Mesodermal cell (in vitro differentiated cells): ENCODE measurements around the gene SLC35E3.
"Not testable (repeated sequence)": the region's sequence is repeated elsewhere in the genome, so short reads cannot be mapped to it uniquely, and the experiment has no call there.

Experiments
- H3K27ac ChIP-seq: 2 replicates; pipeline ENCODE4 v1.7.0; 2013; ENCODE audit warnings: mild to moderate bottlenecking, low read depth, low read length, moderate library complexity; ENCODE audit not compliant: severe bottlenecking
- H3K36me3 ChIP-seq: 2 replicates; pipeline ENCODE4 v1.7.1; 2013; ENCODE audit warnings: mild to moderate bottlenecking, low read length, moderate library complexity; ENCODE audit not compliant: control insufficient read depth, insufficient read depth
- H3K4me1 ChIP-seq: one replicate; pipeline ENCODE4 v1.7.1; 2013; ENCODE audit warnings: mild to moderate bottlenecking, low read length; ENCODE audit not compliant: insufficient read depth, control insufficient read depth, poor library complexity, severe bottlenecking
- H3K4me3 ChIP-seq: 2 replicates; pipeline ENCODE4 v1.7.0; 2013; ENCODE audit warnings: low read length, control low read depth, mild to moderate bottlenecking; ENCODE audit not compliant: insufficient read depth, poor library complexity, severe bottlenecking; ENCODE audit errors: extremely low read depth
- H3K9me3 ChIP-seq: 2 replicates; pipeline ENCODE4 v1.7.1; 2013; ENCODE audit warnings: mild to moderate bottlenecking, low read length, moderate library complexity; ENCODE audit not compliant: control insufficient read depth
- WGBS, 2 experiments: methylation state at CpG; one replicate each; pipeline ENCODE4 v1.1.5; 2013; ENCODE audit warnings: missing lambda C conversion rate in 2 of 2; ENCODE audit not compliant: insufficient coverage in 2 of 2; 5-methylcytosine and 5-hydroxymethylcytosine counted together

The SLC35E3 gene

GRCh38 chr12:68794653-68795251, 48.8 kb downstream of the SLC35E3 start:
- Histone ChIP-seq H3K36me3 (no peaks in the 10 kb centered on the region), H3K4me3 (no peak overlapping the region), H3K27ac (no peak overlapping the region), H3K9me3 (no peaks in the 10 kb centered on the region), H3K4me1 (no peaks in the 10 kb centered on the region)
- 100% methylated on average over 1 of the region's 3 CpGs for WGBS, 2 experiments

DNA sequence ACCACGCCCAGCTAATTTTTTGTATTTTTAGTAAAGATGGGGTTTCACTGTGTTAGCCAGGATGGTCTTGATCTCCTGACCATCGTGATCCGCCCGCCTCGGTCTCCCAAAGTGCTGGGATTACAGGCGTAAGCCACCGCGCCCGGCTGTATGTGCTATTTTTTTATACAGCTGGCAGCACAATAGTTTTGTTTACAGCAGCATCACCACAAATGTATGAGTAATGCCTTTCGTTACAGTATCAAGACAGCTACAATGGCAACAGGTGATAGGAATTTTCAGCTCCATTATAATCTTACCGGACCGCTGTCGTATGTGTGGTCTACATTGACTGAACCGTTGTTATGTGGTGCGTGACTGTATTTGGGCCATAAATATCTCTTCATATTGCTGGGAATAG, 50.4 kb downstream of the SLC35E3 start:
- H3K4me3 ChIP-seq = no peak overlapping the region
- H3K27ac ChIP-seq = no peak overlapping the region
- H3K9me3 ChIP-seq = no peaks in the 10 kb centered on the region
- H3K4me1 ChIP-seq = no peaks in the 10 kb centered on the region
- no peaks in the 10 kb centered on the region for H3K36me3 ChIP-seq
- WGBS, 2 experiments = 93 to 96% methylated on average over 12 of the region's 15 CpGs

GRCh38 chr12:68798882-68799234, 52.9 kb downstream of the SLC35E3 start:
- WGBS, 2 experiments = no CpG with 5 or more reads among the region's 1 CpG
- Histone ChIP-seq H3K9me3 (no peaks in the 10 kb centered on the region), H3K4me3 (no peak overlapping the region), H3K36me3 (no peaks in the 10 kb centered on the region), H3K4me1 (peaks cover 3% of the 10 kb centered on the region), H3K27ac (no peak overlapping the region)

- no peak overlapping the region for H3K27ac ChIP-seq
- H3K4me3 ChIP-seq = no peak overlapping the region
- WGBS, 2 experiments = 93 to 96% methylated on average over 4 of the region's 5 CpGs
- H3K4me1 ChIP-seq = peaks cover 8% of the 10 kb centered on the region
- no peaks in the 10 kb centered on the region for H3K9me3 ChIP-seq
- H3K36me3 ChIP-seq = no peaks in the 10 kb centered on the region
Observed at GRCh38 chr12:68800294-68800693, 54.3 kb downstream of the SLC35E3 start.

GRCh38 chr12:68801124-68801523, 55.1 kb downstream of the SLC35E3 start:
- WGBS, 2 experiments = 96 to 100% methylated on average over 2 to 3 of the region's 7 CpGs

GRCh38 chr12:68802372-68802745, 56.4 kb downstream of the SLC35E3 start:
- H3K4me1 ChIP-seq, H3K9me3 ChIP-seq, H3K36me3 ChIP-seq, H3K4me3 ChIP-seq, H3K27ac ChIP-seq: not testable (repeated sequence)
- WGBS, 2 experiments = 80 to 88% methylated on average over 1 of the region's 2 CpGs

More at GRCh38 chr12:68801124-68801523, 55.1 kb downstream of the SLC35E3 start:
- not testable (repeated sequence) for H3K9me3 ChIP-seq, H3K36me3 ChIP-seq, H3K4me1 ChIP-seq, H3K27ac ChIP-seq, H3K4me3 ChIP-seq

DNA sequence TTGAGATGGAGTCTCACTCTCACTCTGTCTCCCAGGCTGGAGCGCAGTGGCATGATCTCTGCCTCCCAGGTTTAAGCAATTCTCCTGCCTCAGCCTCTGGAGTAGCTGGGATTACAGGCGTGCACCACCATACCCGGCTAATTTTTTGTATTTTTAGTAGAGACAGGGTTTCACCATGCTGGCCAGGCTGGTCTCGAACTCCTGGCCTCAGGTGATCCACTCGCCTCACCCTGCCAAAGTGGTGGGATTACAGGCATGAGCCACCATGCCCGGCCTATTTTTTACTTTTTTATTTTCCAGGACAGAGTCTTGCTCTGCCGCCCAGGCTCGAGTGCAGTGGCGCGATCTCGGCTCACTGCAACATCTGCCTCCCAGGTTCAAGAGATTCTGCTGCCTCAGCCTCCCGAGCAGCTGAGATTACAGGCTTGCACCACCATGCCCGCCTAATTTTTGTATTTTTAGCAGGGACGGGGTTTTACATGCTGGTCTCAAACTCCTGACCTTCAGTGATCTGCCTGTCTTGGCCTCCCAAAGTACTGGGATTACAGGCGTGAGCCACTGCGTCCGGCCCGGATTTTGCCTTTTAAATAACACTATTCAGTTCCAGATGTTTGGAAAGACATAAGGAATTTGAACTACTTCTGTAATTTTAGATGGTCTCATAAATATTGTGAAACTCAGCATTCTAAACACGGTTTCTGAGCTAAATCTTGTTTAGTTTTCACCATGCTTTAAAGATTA, 57.1 kb downstream of the SLC35E3 start:
- WGBS, 2 experiments = 93 to 96% methylated on average over 14 to 17 of the region's 19 CpGs
- H3K4me3 ChIP-seq, H3K9me3 ChIP-seq: not testable (repeated sequence)

DNA sequence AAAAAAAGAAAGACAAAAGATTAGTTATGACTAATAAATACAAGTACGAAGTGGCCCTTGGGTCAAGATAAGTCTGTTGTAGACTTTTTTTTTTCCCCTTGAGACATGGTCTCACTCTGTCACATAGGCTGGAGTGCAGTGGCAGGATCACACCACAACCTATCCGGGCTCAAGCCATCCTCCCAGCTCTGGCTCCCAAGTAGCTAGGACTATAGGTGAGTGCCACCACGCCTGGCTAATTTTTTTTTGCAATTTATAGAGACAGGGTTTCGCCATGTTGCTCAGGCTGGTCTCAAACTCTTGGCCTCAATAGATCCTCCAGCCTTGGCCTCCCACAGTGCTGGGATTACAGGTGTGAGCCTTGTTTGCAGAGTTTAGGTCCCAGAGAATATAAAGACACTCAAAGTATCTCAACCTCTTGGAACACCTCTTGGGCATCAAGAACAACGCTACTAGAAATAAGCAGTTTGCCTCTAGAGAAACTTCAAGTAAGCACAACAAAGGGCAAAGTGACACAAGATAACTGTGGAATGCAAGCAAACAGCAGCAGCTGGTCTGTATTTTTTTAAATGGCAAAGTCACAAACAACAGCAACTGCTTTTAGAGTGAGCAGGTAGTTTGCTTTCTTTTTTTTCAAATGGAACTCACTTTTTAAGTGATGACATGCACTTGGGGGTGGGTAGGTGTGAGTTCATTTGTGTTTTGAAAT, 58.1 kb downstream of the SLC35E3 start:
- no peak overlapping the region for H3K4me3 ChIP-seq
- peaks cover 8% of the 10 kb centered on the region for H3K4me1 ChIP-seq
- 85 to 100% methylated on average over 3 of the region's 5 CpGs for WGBS, 2 experiments
- no peaks in the 10 kb centered on the region for H3K9me3 ChIP-seq
- H3K27ac ChIP-seq = no peak overlapping the region
- H3K36me3 ChIP-seq = no peaks in the 10 kb centered on the region

More for the DNA sequence above, 57.1 kb downstream of the SLC35E3 start:
- not testable (repeated sequence) for H3K36me3 ChIP-seq, H3K4me1 ChIP-seq, H3K27ac ChIP-seq

DNA sequence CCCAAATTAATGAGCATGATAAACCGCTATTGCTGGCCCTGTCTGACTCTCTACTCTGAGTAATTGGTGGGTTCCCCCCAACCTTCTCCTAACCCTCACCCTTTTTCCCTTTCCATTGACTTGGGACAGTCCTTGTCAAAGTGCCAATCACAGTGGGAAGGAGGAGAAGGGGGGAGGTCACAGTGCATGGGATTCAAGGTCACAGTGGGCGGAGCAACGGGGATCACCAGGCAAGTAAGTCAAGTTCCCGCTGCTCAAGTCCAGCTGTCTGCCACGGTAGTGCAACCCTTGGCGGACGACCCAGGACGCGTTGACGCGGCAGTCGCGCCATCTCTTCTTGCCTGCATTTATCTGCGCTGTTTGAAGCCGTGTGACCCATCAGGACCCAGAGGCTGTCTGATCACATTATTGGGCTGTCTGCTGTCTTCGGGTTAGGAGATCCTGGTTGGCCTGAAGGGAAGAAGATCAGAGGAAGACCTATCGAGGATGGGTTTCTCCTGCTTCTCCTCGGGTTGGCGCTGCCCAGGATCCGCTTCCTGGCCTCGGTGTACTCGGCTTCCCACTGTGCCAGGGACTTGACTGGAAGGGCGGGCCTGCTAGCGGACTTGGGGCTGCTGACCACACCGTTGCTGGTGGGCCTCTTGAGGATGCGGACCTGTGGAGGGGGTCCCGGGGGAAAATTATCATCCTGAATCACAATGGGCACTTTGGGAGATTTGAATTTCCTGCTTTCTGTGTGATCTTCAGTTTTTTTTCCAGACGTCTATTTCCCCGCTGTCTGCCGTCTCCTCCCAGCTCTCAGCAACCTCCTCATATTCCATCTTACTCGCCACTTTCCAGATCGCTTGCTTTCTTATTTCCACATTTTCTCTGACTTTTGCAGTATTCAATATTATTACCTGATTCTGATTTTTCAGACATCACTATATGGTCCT, 58.9 kb downstream of the SLC35E3 start:
- WGBS, 2 experiments = 86 to 89% methylated on average over 26 to 28 of the region's 32 CpGs
- Histone ChIP-seq H3K9me3 (no peaks in the 10 kb centered on the region), H3K27ac (no peak overlapping the region), H3K36me3 (peaks cover 3% of the 10 kb centered on the region), H3K4me1 (peaks cover 8% of the 10 kb centered on the region), H3K4me3 (no peak overlapping the region)

DNA sequence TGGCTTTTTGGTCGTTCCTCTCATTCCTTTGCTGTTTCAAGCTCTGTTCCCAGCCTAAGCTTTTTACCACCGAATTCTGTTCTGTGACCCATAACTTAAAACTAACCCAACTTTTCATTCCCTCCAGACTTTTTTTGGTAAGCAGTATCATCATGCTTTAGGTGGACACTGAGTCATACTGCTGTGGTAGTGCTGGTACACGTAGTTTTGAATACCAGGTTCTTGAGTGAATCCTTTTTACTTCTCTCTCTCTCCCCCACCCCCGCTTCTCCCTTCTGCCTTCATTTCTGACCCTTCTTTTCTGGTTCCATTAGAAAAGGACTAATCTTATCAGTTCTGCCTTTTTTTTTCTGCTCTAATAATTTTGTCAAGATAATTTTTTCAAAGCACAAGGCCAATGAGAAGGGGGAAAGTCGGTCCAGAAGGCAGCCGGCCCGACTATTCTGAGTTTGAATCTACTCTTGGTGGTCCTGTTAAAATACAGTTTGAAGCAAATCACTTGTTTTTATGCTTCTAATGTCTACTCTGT, 59.7 kb downstream of the SLC35E3 start:
- Histone ChIP-seq H3K9me3 (no peaks in the 10 kb centered on the region), H3K4me3 (no peak overlapping the region), H3K4me1 (peaks cover 8% of the 10 kb centered on the region), H3K27ac (no peak overlapping the region), H3K36me3 (peaks cover 9% of the 10 kb centered on the region)
- WGBS, 2 experiments = 93 to 100% methylated on average over 4 to 5 of the region's 7 CpGs
